Esophagus muscularis mucosa (tissue), 3 donors: ENCODE results near the gene MOAP1.
"Not testable (repeated sequence)": the region's sequence is repeated elsewhere in the genome, so short reads cannot be mapped to it uniquely, and the experiment has no call there.

Experiments used
- POLR2AphosphoS5 ChIP-seq, 2 donors: sonication (generic); formaldehyde crosslinking; IDR thresholded peaks; one replicate each; pipeline ENCODE4 v1.6.1; 2017; ENCODE audit warnings: antibody characterized with exemption in 2 of 2
- TF ChIP-seq, protein P1 (sequence below), 3 experiments: fragments of 200-600 bp in 2 of 3; fragments of 450-650 bp in 1 of 3; sonication (generic) in 2 of 3; IDR thresholded peaks; one replicate each; pipeline ENCODE4 v1.5.1; 2017 to 2019; ENCODE audit warnings: antibody characterized with exemption in 3 of 3, mild to moderate bottlenecking in 2 of 3, moderate library complexity in 1 of 3

DNA sequence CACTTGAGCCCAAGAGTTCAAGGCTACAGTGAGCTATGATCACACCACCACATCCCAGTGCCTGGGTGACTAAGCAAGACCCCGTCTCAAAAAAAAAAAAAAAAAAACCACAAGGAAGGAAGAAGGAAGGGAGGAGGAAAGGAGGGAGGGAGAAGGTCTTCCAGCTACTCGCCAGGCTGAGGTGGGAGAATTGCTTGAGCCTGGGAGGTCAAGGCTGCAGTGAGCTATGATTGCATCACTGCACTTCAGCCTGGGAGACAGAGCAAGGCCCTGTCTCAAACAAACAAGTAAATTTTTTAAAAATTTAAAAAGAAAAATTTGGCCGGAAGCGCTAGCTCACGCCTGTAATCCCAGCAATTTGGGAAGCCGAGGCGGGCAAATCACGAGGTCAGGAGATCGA is 16.1 kb downstream of the MOAP1 start:
- TF ChIP-seq POLR2AphosphoS5 (IDR thresholded peaks at IDR 0.05), result not testable (repeated sequence)
- TF ChIP-seq, protein P1, sequence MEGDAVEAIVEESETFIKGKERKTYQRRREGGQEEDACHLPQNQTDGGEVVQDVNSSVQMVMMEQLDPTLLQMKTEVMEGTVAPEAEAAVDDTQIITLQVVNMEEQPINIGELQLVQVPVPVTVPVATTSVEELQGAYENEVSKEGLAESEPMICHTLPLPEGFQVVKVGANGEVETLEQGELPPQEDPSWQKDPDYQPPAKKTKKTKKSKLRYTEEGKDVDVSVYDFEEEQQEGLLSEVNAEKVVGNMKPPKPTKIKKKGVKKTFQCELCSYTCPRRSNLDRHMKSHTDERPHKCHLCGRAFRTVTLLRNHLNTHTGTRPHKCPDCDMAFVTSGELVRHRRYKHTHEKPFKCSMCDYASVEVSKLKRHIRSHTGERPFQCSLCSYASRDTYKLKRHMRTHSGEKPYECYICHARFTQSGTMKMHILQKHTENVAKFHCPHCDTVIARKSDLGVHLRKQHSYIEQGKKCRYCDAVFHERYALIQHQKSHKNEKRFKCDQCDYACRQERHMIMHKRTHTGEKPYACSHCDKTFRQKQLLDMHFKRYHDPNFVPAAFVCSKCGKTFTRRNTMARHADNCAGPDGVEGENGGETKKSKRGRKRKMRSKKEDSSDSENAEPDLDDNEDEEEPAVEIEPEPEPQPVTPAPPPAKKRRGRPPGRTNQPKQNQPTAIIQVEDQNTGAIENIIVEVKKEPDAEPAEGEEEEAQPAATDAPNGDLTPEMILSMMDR (IDR thresholded peaks at IDR 0.05), result not testable (repeated sequence)
